ENCODE measurements around the gene SLC25A12.

DNA sequence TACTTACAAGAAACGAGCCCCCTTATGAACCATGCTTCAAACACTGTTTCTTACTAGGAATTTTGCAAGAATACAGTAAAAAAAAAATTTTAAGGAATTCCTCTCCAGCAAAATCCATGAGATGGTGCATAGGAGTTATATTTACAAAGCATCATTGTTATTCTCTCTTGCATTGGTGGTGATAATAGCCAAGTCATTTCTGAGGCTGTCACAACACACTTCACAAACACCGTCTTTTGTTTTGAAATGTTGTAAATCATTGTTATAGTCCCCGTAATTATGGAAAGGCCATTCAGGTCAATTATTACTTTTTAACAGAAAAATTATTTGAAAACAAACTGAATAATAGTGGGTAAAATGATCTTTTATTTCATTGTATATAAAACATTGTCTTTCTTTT lies 146.7 kb downstream of the SLC25A12 start:
- no peak for TF ChIP-seq POLR2A (IDR thresholded peaks at IDR 0.05)
- no peak for TF ChIP-seq CTCF (IDR thresholded peaks at IDR 0.05)
